Stimulated activated CD8-positive, alpha-beta memory T cell treated with anti-CD3 and anti-CD28 coated beads, Interleukin-15, amount 100 ng/mL, for 1 hour (primary cell): Measurements from ENCODE around the gene KCTD10.

ENCODE experiments used
- DNase-seq: peaks from one replicate; pipeline ENCODE4 v3.0.0-alpha.2; 2020; ENCODE audit warnings: low read depth

KCTD10 gene

GRCh38 chr12:109477185-109477962 is at the start of gene KCTD10, which contains the start of gene UBE3B:
Gene KCTD10 (minus strand): TSS chr12:109477300. CDS start chr12:109477262, 38 bp downstream.
Gene UBE3B (plus strand): TSS chr12:109477634. CDS start chr12:109483552, 5,918 bp downstream.
- DNase-seq: peak; percentile 64

GRCh38 chr12:109525279-109525585 is 48.1 kb upstream of the KCTD10 start:
- DNase-seq: no peak

GRCh38 chr12:109524466-109525278 is 47.6 kb upstream of the KCTD10 start:
- no peak for DNase-seq

GRCh38 chr12:109523504-109523903 is 46.4 kb upstream of the KCTD10 start:
- no peak for DNase-seq

GRCh38 chr12:109523071-109523470 is 46.0 kb upstream of the KCTD10 start:
- no peak for DNase-seq

- no peak for DNase-seq
Observed at GRCh38 chr12:109521831-109522230, 44.7 kb upstream of the KCTD10 start.

GRCh38 chr12:109519787-109520186 is 42.7 kb upstream of the KCTD10 start:
- no peak for DNase-seq

GRCh38 chr12:109518820-109519665 is 41.9 kb upstream of the KCTD10 start:
- DNase-seq: peak; percentile 27

GRCh38 chr12:109517619-109518018 is 40.5 kb upstream of the KCTD10 start:
- DNase-seq: no peak

GRCh38 chr12:109513977-109514376 is 36.9 kb upstream of the KCTD10 start:
- DNase-seq: no peak

- no peak for DNase-seq
Observed at GRCh38 chr12:109513051-109513450, 36.0 kb upstream of the KCTD10 start.

- no peak for DNase-seq
Observed at GRCh38 chr12:109512608-109513007, 35.5 kb upstream of the KCTD10 start.

- DNase-seq: no peak
Observed at GRCh38 chr12:109510196-109510595, 33.1 kb upstream of the KCTD10 start.

GRCh38 chr12:109504068-109504467 is 27.0 kb upstream of the KCTD10 start:
- DNase-seq: no peak

GRCh38 chr12:109503611-109504010 is 26.5 kb upstream of the KCTD10 start:
- no peak for DNase-seq

- DNase-seq: no peak
Observed at GRCh38 chr12:109502332-109502731, 25.2 kb upstream of the KCTD10 start.

- DNase-seq: no peak
Observed at GRCh38 chr12:109501299-109501698, 24.2 kb upstream of the KCTD10 start.

GRCh38 chr12:109500406-109501185 is 23.5 kb upstream of the KCTD10 start:
- DNase-seq: no peak

GRCh38 chr12:109497675-109498074 is 20.6 kb upstream of the KCTD10 start:
- DNase-seq: no peak

- no peak for DNase-seq
Observed at GRCh38 chr12:109496306-109496705, 19.2 kb upstream of the KCTD10 start.

- DNase-seq: no peak
Observed at GRCh38 chr12:109495012-109495411, 17.9 kb upstream of the KCTD10 start.
